ENCODE measurements around the gene METTL25B. TPM values are rescaled to one million over a fixed set of nuclear protein-coding genes. Genes with fewer than 3 reads are reported as not detected.
A peak's percentile ranks its signal among the peaks of the same experiment; 100 is the strongest.

Gene METTL25B
- total and polyA plus RNA-seq, 2 of the 13 experiments (the other 11 are each of a cell fraction or from before 2014, with no cell fraction given): 11.9 to 24.0 TPM

DNA sequence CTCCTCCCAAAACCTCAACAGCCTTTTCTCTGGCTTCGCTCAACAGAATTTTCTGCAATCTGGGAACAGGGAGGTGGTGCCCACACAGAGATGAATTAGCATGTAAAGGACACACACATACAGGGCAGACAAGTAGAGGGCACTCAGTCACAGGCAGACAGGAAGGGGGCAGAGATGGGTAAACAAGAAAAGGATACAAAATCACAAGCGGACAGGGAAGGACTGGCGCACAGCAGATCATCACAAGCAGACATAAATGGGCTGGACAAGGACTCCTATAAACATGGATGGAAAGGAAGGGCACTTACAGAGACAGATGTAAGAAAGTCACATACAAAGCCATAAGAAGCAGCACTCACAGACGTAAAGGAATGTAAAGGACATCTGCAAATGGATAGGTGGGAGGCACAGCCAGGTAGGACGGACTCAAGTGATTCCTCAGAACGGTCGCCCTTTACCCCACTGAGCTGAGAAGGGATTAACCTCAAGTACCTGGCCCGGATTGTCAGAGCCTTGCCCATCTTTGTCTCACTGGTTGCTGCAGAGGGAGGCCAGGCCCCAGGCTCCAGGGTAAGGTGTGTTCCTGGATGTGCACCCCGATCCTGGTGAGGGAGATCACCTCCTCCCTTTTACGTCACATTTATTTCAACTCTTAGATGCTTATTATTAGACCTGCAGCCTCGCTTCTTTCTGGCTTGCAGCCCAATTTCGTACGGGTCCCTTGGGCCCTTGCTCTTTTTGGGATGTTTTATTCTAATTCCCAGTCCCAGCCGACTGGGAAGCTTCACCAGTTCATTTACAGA is 38.2 kb downstream of the METTL25B start:
- Histone ChIP-seq H3K4me3 (replicated peaks in 1 of 3; ENCODE audit: insufficient read depth in 1 of 3, low read depth in 2 of 3, low read length in 3 of 3) (peak overlapping the region; percentile 71 to 85 (median 77)), H3K79me2 (ENCODE audit: insufficient read depth, low read length) (peaks cover 45% of the 10 kb centered on the region), H3K4me1 (ENCODE audit: insufficient read depth, low read length) (peaks cover 42% of the 10 kb centered on the region), H3K27ac (ENCODE audit: extremely low read length, insufficient read depth, low read length) (peak overlapping the region; percentile 84), H2AFZ (ENCODE audit: low read length) (peak overlapping the region; percentile 55), H3K36me3 (replicated peaks in 1 of 2; ENCODE audit: control insufficient read depth in 1 of 2, insufficient read depth in 2 of 2, low read length in 2 of 2) (peaks cover 3 to 15% of the 10 kb centered on the region in 2 experiments; a peak in 1 of 5 replicates), H3K4me2 (ENCODE audit: low read depth, low read length) (peak overlapping the region; percentile 83), H3K9me3 (ENCODE audit: low read length) (no peaks in the 10 kb centered on the region), H3K27me3 (ENCODE audit: control insufficient read depth in 1 of 2, insufficient read depth in 2 of 2, low read length in 2 of 2) (no peaks in the 10 kb centered on the region; a peak in 1 of 5 replicates), H4K20me1 (ENCODE audit: insufficient read depth, low read length) (peaks cover 5% of the 10 kb centered on the region; the same call in 1 of the 2 replicates), H3K9ac (ENCODE audit: insufficient read depth, low read depth, low read length) (peak overlapping the region; percentile 82)
- intact Hi-C loops (cut with micrococcal nuclease; ENCODE audit: unreplicated experiment): loop anchor here (1.0 kb wide), 3 partner anchors 15 to 40 kb away; partner anchors contain the start of genes HDGF and MRPL24
- 5% methylated on average over 14 of the region's 14 CpGs for WGBS (ENCODE audit: low lambda C conversion rate)
- DNase-seq (ENCODE audit: low spot score) (no peak), ATAC-seq (peak; percentile 15), FAIRE-seq (peak; percentile 15)
- in situ Hi-C loops (cut with HindIII; ENCODE audit: extremely low pct_ligation_motif_present, low pct_unique_long_range_greater_than_20kb): loop anchor here (5.0 kb wide), 1 partner anchor 39 kb away; the partner anchor contains the start of genes ISG20L2 and METTL25B
- ChIA-PET CTCF (ENCODE audit: low intra/inter-chr PET ratio, low total read pairs) (no interaction called here), POLR2A (interaction anchor here (0.5 to 6.5 kb wide), 19 partner anchors 8 to 309 kb away, joined by 3 to 125 read pairs (median 4); partner anchors contain the start of genes HDGF, ISG20L2, METTL25B and MRPL24)
- TSS peak; percentile 83 for BruUV-seq (replicated peaks)
- 0 out of 2 replicates have a peak, but pooled peaks have one; percentile 33 for TF ChIP-seq RBFOX2 (IDR thresholded peaks at IDR 0.05; ENCODE audit: low read depth, low read length)
- TF ChIP-seq HMGXB4 (CRISPR knock-in tag; IDR thresholded peaks at IDR 0.05; ENCODE audit: borderline replicate concordance in 1 of 2, low read depth in 1 of 2): peak in 1 of 2 experiments; percentile 2; a peak in 2 of 4 replicates
- no peak for TF ChIP-seq IKZF1 (IDR thresholded peaks at IDR 0.05)
- no peak for TF ChIP-seq USF2 (IDR thresholded peaks at IDR 0.05; ENCODE audit: low read depth, low read length)
- no peak; the same call in 1 of the 2 replicates for TF ChIP-seq USF2 (CRISPR knock-in tag; IDR thresholded peaks at IDR 0.05; ENCODE audit: borderline replicate concordance)
- no peak for TF ChIP-seq PRDM15 (CRISPR knock-in tag; IDR thresholded peaks at IDR 0.05)
- TF ChIP-seq ZNF230 (CRISPR knock-in tag; IDR thresholded peaks at IDR 0.05): 0 out of 2 replicates have a peak, but pooled peaks have one; percentile 33
- TF ChIP-seq, protein P1, sequence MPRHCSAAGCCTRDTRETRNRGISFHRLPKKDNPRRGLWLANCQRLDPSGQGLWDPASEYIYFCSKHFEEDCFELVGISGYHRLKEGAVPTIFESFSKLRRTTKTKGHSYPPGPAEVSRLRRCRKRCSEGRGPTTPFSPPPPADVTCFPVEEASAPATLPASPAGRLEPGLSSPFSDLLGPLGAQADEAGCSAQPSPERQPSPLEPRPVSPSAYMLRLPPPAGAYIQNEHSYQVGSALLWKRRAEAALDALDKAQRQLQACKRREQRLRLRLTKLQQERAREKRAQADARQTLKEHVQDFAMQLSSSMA (CRISPR knock-in tag; IDR thresholded peaks at IDR 0.05): no peak

All from HepG2 (cell line).